ENCODE results near the gene RCOR3.
"Not testable (repeated sequence)": the region's sequence is repeated elsewhere in the genome, so short reads cannot be mapped to it uniquely, and the experiment has no call there.

The RCOR3 gene

GRCh38 chr1:211231873-211232272 is 27.3 kb upstream of the RCOR3 start:
- Histone ChIP-seq H3K4me2 (no peak overlapping the region), H3K27ac (no peak overlapping the region), H3K4me3 (no peak overlapping the region), H3K27me3 (no peaks in the 10 kb centered on the region), H3K36me3 (no peaks in the 10 kb centered on the region), H3K9me3 (no peaks in the 10 kb centered on the region), H3K9ac (no peak overlapping the region), H4K20me1 (no peaks in the 10 kb centered on the region), H3K4me1 (peaks cover 10% of the 10 kb centered on the region; the same call in 1 of the 2 replicates)
- no peak for TF ChIP-seq Cebpa-rat (IDR thresholded peaks at IDR 0.05)

- Histone ChIP-seq H3K4me3 (no peak overlapping the region), H3K9ac (no peak overlapping the region), H3K9me3 (no peaks in the 10 kb centered on the region), H3K36me3 (no peaks in the 10 kb centered on the region), H3K27ac (no peak overlapping the region), H3K27me3 (no peaks in the 10 kb centered on the region), H3K4me1 (peaks cover 3% of the 10 kb centered on the region; the same call in 1 of the 2 replicates), H3K4me2 (no peak overlapping the region), H4K20me1 (no peaks in the 10 kb centered on the region)
- TF ChIP-seq Cebpa-rat (IDR thresholded peaks at IDR 0.05) = no peak
These were observed 22.4 kb upstream of the RCOR3 start for GRCh38 chr1:211236633-211237320.

- TF ChIP-seq Cebpa-rat (IDR thresholded peaks at IDR 0.05) = no peak
- H3K9ac ChIP-seq = no peak overlapping the region
- H3K4me2 ChIP-seq = no peak overlapping the region
- H3K27me3 ChIP-seq = no peaks in the 10 kb centered on the region
- no peaks in the 10 kb centered on the region for H3K9me3 ChIP-seq
- H3K4me1 ChIP-seq = peaks cover 3% of the 10 kb centered on the region; the same call in 1 of the 2 replicates
- H3K27ac ChIP-seq = no peak overlapping the region
- no peaks in the 10 kb centered on the region for H3K36me3 ChIP-seq
- no peaks in the 10 kb centered on the region for H4K20me1 ChIP-seq
- H3K4me3 ChIP-seq = no peak overlapping the region
These were observed 21.6 kb upstream of the RCOR3 start for GRCh38 chr1:211237579-211237978.

- H3K4me1 ChIP-seq, H3K27me3 ChIP-seq, H4K20me1 ChIP-seq, H3K27ac ChIP-seq, H3K9me3 ChIP-seq, H3K36me3 ChIP-seq, H3K4me2 ChIP-seq, H3K9ac ChIP-seq, H3K4me3 ChIP-seq: not testable (repeated sequence)
These were observed 18.6 kb upstream of the RCOR3 start for GRCh38 chr1:211240567-211240966.

- no peak overlapping the region for H3K4me2 ChIP-seq
- no peaks in the 10 kb centered on the region for H4K20me1 ChIP-seq
- no peaks in the 10 kb centered on the region for H3K36me3 ChIP-seq
- H3K9me3 ChIP-seq = no peaks in the 10 kb centered on the region
- TF ChIP-seq Cebpa-rat (IDR thresholded peaks at IDR 0.05) = no peak
- H3K27me3 ChIP-seq = no peaks in the 10 kb centered on the region
- no peak overlapping the region for H3K9ac ChIP-seq
- H3K27ac ChIP-seq = no peak overlapping the region
- no peaks in the 10 kb centered on the region for H3K4me1 ChIP-seq
- no peak overlapping the region for H3K4me3 ChIP-seq
These were observed 18.1 kb upstream of the RCOR3 start for GRCh38 chr1:211241071-211241470.

GRCh38 chr1:211243639-211244038 is 15.5 kb upstream of the RCOR3 start:
- H3K4me1 ChIP-seq, H3K9ac ChIP-seq, H3K4me2 ChIP-seq, H3K27ac ChIP-seq, H3K9me3 ChIP-seq, H3K4me3 ChIP-seq, H3K27me3 ChIP-seq, H4K20me1 ChIP-seq, H3K36me3 ChIP-seq: not testable (repeated sequence)

- not testable (repeated sequence) for H3K27me3 ChIP-seq, H3K9ac ChIP-seq, H3K4me3 ChIP-seq, H4K20me1 ChIP-seq, H3K27ac ChIP-seq, H3K4me1 ChIP-seq, H3K4me2 ChIP-seq, H3K9me3 ChIP-seq, H3K36me3 ChIP-seq
These were observed 12.6 kb upstream of the RCOR3 start for GRCh38 chr1:211246583-211246982.

GRCh38 chr1:211247921-211248320 is 11.2 kb upstream of the RCOR3 start:
- no peak overlapping the region for H3K9ac ChIP-seq
- no peak overlapping the region for H3K4me2 ChIP-seq
- no peaks in the 10 kb centered on the region for H3K9me3 ChIP-seq
- H3K27ac ChIP-seq = no peak overlapping the region
- no peaks in the 10 kb centered on the region for H3K27me3 ChIP-seq
- no peaks in the 10 kb centered on the region for H3K4me1 ChIP-seq
- TF ChIP-seq Cebpa-rat (IDR thresholded peaks at IDR 0.05) = no peak
- no peaks in the 10 kb centered on the region for H3K36me3 ChIP-seq
- no peak overlapping the region for H3K4me3 ChIP-seq
- H4K20me1 ChIP-seq = no peaks in the 10 kb centered on the region

GRCh38 chr1:211249611-211250010 is 9.6 kb upstream of the RCOR3 start:
- not testable (repeated sequence) for H4K20me1 ChIP-seq, H3K4me1 ChIP-seq, H3K9ac ChIP-seq, H3K9me3 ChIP-seq, H3K4me2 ChIP-seq, H3K27me3 ChIP-seq, H3K4me3 ChIP-seq, H3K36me3 ChIP-seq, H3K27ac ChIP-seq

GRCh38 chr1:211257826-211258225 is 1.3 kb upstream of the RCOR3 start:
- Histone ChIP-seq H3K4me3 (peak overlapping the region; percentile 89), H3K27ac (peak overlapping the region; percentile 97), H3K4me2 (peak overlapping the region; percentile 92), H3K9me3 (no peaks in the 10 kb centered on the region), H3K36me3 (no peaks in the 10 kb centered on the region), H3K9ac (peak overlapping the region; percentile 98), H4K20me1 (peaks cover 10% of the 10 kb centered on the region; the same call in 1 of the 2 replicates), H3K27me3 (no peaks in the 10 kb centered on the region), H3K4me1 (peaks cover 23% of the 10 kb centered on the region)
- TF ChIP-seq Cebpa-rat (IDR thresholded peaks at IDR 0.05) = no peak

- peak overlapping the region; percentile 92 for H3K4me2 ChIP-seq
- no peaks in the 10 kb centered on the region for H3K9me3 ChIP-seq
- peaks cover 23% of the 10 kb centered on the region for H3K4me1 ChIP-seq
- H3K36me3 ChIP-seq = no peaks in the 10 kb centered on the region
- peak overlapping the region; percentile 97 for H3K27ac ChIP-seq
- H3K4me3 ChIP-seq = peak overlapping the region; percentile 89
- H3K9ac ChIP-seq = peak overlapping the region; percentile 98
- H4K20me1 ChIP-seq = peaks cover 10% of the 10 kb centered on the region; the same call in 1 of the 2 replicates
- no peaks in the 10 kb centered on the region for H3K27me3 ChIP-seq
- no peak for TF ChIP-seq Cebpa-rat (IDR thresholded peaks at IDR 0.05)
These were observed 833 bp upstream of the RCOR3 start for GRCh38 chr1:211258310-211258755.

All from BLaER1 (cell line).